ENCODE data around the gene CFDP1.

The CFDP1 gene

GRCh38 chr16:75315539-75316306 is 117.6 kb downstream of the CFDP1 start:
- no peak for DNase-seq

- DNase-seq = no peak
These were observed 120.4 kb downstream of the CFDP1 start for GRCh38 chr16:75312875-75313274.

- no peak for DNase-seq
These were observed 121.8 kb downstream of the CFDP1 start for GRCh38 chr16:75311383-75311938.

GRCh38 chr16:75310541-75310940 is 122.8 kb downstream of the CFDP1 start:
- no peak for DNase-seq

GRCh38 chr16:75309899-75310430 is 123.3 kb downstream of the CFDP1 start:
- no peak for DNase-seq

- no peak for DNase-seq
These were observed 124.1 kb downstream of the CFDP1 start for GRCh38 chr16:75309156-75309555.

GRCh38 chr16:75308011-75308410 is 125.3 kb downstream of the CFDP1 start:
- no peak for DNase-seq

- DNase-seq = no peak
These were observed 125.8 kb downstream of the CFDP1 start for GRCh38 chr16:75307506-75307905.

GRCh38 chr16:75306099-75306762 is 127.1 kb downstream of the CFDP1 start:
- DNase-seq = no peak

- DNase-seq = no peak
These were observed 127.8 kb downstream of the CFDP1 start for GRCh38 chr16:75305364-75306098.

GRCh38 chr16:75304521-75305363 is 128.6 kb downstream of the CFDP1 start:
- DNase-seq = no peak

GRCh38 chr16:75301804-75302203 is 131.5 kb downstream of the CFDP1 start:
- no peak for DNase-seq

GRCh38 chr16:75298267-75298666 is 135.0 kb downstream of the CFDP1 start:
- DNase-seq = no peak

GRCh38 chr16:75296606-75297005 is 136.7 kb downstream of the CFDP1 start:
- no peak for DNase-seq

GRCh38 chr16:75294773-75295459 is 138.4 kb downstream of the CFDP1 start:
- DNase-seq = no peak

GRCh38 chr16:75293772-75294171 is 139.5 kb downstream of the CFDP1 start:
- DNase-seq = no peak

- no peak for DNase-seq
These were observed 140.1 kb downstream of the CFDP1 start for GRCh38 chr16:75293173-75293572.

GRCh38 chr16:75292691-75293090 is 140.6 kb downstream of the CFDP1 start:
- no peak for DNase-seq

- no peak for DNase-seq
These were observed 144.1 kb downstream of the CFDP1 start for GRCh38 chr16:75289189-75289588.

GRCh38 chr16:75288596-75289120 is 144.6 kb downstream of the CFDP1 start:
- peak; percentile 69 for DNase-seq

GRCh38 chr16:75288181-75288580 is 145.1 kb downstream of the CFDP1 start:
- DNase-seq = no peak
